Peyer's patch (tissue), 4 donors: Measurements from ENCODE around the gene HTT.
A peak's percentile ranks its signal among the peaks of the same experiment; 100 is the strongest.

Experiments
- CTCF ChIP-seq, 6 experiments: fragments of 450-650 bp in 4 of 6; fragments of 200-600 bp in 2 of 6; sonication (generic) in 1 of 6; IDR thresholded peaks; one replicate each; pipeline ENCODE4 v1.5.1; 2017 to 2019; ENCODE audit warnings: antibody characterized with exemption in 6 of 6, mild to moderate bottlenecking in 3 of 6, moderate library complexity in 1 of 6
- POLR2A ChIP-seq, 2 donors: fragments of 450-650 bp; IDR thresholded peaks; one replicate each; pipeline ENCODE4 v1.5.1; 2017; ENCODE audit warnings: antibody characterized with exemption in 2 of 2, mild to moderate bottlenecking in 2 of 2, moderate library complexity in 2 of 2

DNA sequence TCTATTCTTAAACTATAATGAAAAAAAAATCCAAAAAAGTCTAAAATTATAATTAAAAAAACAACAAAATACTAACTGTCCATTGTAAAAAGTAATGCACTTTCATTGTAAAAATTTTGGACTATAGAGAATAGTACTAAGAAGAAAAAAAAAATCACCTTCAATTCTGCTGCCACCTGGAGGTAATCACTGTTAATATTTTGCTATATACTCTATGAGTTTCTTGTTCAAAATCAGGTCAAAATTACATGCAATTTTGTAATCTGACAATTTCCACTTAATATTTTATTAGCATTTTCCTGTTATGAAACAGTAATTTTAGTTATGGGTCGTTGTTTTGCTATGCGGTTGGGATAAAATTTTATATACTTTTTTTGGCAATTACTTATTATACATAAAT is 62.0 kb downstream of the HTT start:
- TF ChIP-seq CTCF (IDR thresholded peaks at IDR 0.05) (peak in 4 of 6 experiments; percentile 8 to 22 (median 19)), POLR2A (IDR thresholded peaks at IDR 0.05) (no peak)
